Measurements from ENCODE around the gene NCOA7.

Gene NCOA7

DNA sequence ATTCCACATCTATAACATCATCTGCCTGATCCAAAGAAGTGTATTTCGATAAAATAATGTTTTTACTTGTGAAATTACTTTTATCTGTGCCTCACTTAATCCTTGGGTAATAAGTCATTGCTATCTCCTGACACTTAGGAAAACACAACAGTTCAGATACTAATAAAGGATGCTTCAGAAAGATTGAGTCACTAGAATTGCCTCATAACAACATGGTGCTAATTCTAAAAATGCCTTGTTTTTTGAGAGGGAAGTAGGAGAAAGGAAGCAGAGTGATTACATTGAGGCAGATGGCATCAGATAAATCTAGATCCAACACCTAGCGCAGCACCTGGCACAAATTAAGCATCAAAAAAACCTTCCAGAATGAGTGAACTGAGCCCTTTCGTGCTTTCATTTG, 69.0 kb downstream of the NCOA7 start:
- Histone ChIP-seq H4K20me1 (ENCODE audit: insufficient read depth, low read length) (no peaks in the 10 kb centered on the region), H2AFZ (ENCODE audit: low read length) (no peak overlapping the region), H3K27me3 (replicated peaks; ENCODE audit: insufficient read depth, low read length) (no peaks in the 10 kb centered on the region), H3K27ac (ENCODE audit: low read length) (no peak overlapping the region), H3K9ac (ENCODE audit: low read length) (no peak overlapping the region), H3F3A (ENCODE audit: insufficient read depth, low read length) (no peaks in the 10 kb centered on the region), H3K4me2 (ENCODE audit: low read depth, low read length) (no peak overlapping the region), H3K9me2 (replicated peaks; ENCODE audit: insufficient read depth, low read length) (no peaks in the 10 kb centered on the region), H3K4me1 (ENCODE audit: low read length) (no peaks in the 10 kb centered on the region), H3K9me3 (replicated peaks; ENCODE audit: insufficient read depth, low read length) (no peaks in the 10 kb centered on the region), H3K36me3 (replicated peaks; ENCODE audit: insufficient read depth, low read length) (no peaks in the 10 kb centered on the region), H3K79me2 (ENCODE audit: low read length) (no peaks in the 10 kb centered on the region), H3K4me3 (ENCODE audit: low read length) (no peak overlapping the region)
- DNase-seq, result no peak
- TF ChIP-seq EZH2 (optimal IDR thresholded peaks at IDR 0.05; ENCODE audit: low read depth, low read length) (no peak), EZH2phosphoT487 (IDR thresholded peaks at IDR 0.05; ENCODE audit: low read length) (no peak)
- TF ChIP-seq, protein P1, sequence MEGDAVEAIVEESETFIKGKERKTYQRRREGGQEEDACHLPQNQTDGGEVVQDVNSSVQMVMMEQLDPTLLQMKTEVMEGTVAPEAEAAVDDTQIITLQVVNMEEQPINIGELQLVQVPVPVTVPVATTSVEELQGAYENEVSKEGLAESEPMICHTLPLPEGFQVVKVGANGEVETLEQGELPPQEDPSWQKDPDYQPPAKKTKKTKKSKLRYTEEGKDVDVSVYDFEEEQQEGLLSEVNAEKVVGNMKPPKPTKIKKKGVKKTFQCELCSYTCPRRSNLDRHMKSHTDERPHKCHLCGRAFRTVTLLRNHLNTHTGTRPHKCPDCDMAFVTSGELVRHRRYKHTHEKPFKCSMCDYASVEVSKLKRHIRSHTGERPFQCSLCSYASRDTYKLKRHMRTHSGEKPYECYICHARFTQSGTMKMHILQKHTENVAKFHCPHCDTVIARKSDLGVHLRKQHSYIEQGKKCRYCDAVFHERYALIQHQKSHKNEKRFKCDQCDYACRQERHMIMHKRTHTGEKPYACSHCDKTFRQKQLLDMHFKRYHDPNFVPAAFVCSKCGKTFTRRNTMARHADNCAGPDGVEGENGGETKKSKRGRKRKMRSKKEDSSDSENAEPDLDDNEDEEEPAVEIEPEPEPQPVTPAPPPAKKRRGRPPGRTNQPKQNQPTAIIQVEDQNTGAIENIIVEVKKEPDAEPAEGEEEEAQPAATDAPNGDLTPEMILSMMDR (IDR thresholded peaks at IDR 0.05; ENCODE audit: low read length), result no peak

DNA sequence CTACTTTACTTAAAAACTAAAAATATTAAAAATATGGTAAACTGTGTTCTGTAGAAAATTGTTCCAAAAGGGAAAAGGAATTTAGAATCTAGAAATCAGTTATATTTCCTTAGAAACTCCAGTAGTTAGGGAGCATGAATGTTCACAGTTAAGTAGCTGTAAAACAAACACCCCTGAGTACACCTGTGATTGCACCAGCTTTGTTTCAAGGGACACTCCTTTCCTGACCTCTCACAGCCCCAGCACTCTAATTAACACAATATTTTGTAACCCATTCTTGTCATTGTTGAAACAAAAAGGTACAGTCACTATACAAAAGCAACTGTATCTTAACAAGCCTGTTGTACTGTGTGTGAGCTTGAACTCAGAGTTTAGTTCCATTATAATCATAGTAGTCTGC, 72.3 kb downstream of the NCOA7 start:
- TF ChIP-seq, protein P1 (IDR thresholded peaks at IDR 0.05; ENCODE audit: low read length), result no peak
- TF ChIP-seq EZH2phosphoT487 (IDR thresholded peaks at IDR 0.05; ENCODE audit: low read length) (no peak), EZH2 (optimal IDR thresholded peaks at IDR 0.05; ENCODE audit: low read depth, low read length) (no peak)
- Histone ChIP-seq H3K9ac (ENCODE audit: low read length) (no peak overlapping the region), H3K27me3 (replicated peaks; ENCODE audit: insufficient read depth, low read length) (no peaks in the 10 kb centered on the region), H4K20me1 (ENCODE audit: insufficient read depth, low read length) (no peaks in the 10 kb centered on the region), H3F3A (ENCODE audit: insufficient read depth, low read length) (no peaks in the 10 kb centered on the region), H3K9me3 (replicated peaks; ENCODE audit: insufficient read depth, low read length) (no peaks in the 10 kb centered on the region), H3K4me3 (ENCODE audit: low read length) (no peak overlapping the region), H3K9me2 (replicated peaks; ENCODE audit: insufficient read depth, low read length) (no peaks in the 10 kb centered on the region), H3K4me2 (ENCODE audit: low read depth, low read length) (no peak overlapping the region), H3K36me3 (replicated peaks; ENCODE audit: insufficient read depth, low read length) (no peaks in the 10 kb centered on the region), H3K79me2 (ENCODE audit: low read length) (no peaks in the 10 kb centered on the region), H2AFZ (ENCODE audit: low read length) (no peak overlapping the region), H3K27ac (ENCODE audit: low read length) (no peak overlapping the region), H3K4me1 (ENCODE audit: low read length) (no peaks in the 10 kb centered on the region)
- no peak for DNase-seq

DNA sequence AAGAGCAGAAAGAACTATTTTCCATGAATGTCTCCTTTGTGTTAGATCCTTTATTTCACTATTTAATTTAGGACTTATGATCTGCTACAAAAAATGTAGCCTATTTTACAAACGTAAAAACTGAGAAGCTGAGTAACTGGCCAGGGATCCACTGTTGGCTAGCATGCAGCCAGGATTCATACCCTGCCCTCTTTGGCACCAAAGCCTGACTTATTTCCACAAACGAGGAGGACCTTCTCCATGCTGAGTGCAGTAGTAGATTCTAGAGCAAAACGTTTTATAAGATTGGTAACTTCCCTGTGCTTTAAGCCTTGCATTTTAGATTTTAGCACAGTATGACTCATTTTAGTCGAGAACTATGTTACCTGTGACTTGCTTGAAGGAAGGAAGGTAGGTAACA, 74.3 kb downstream of the NCOA7 start:
- no peaks in the 10 kb centered on the region for H3K79me2 ChIP-seq (ENCODE audit: low read length)
- TF ChIP-seq EZH2 (optimal IDR thresholded peaks at IDR 0.05; ENCODE audit: low read depth, low read length), result no peak
- TF ChIP-seq, protein P1 (IDR thresholded peaks at IDR 0.05; ENCODE audit: low read length), result no peak
- H3K4me1 ChIP-seq (ENCODE audit: low read length), result no peaks in the 10 kb centered on the region
- no peaks in the 10 kb centered on the region for H3K27me3 ChIP-seq (replicated peaks; ENCODE audit: insufficient read depth, low read length)
- no peak for DNase-seq
- H3K27ac ChIP-seq (ENCODE audit: low read length), result no peak overlapping the region
- H2AFZ ChIP-seq (ENCODE audit: low read length), result no peak overlapping the region
- H3F3A ChIP-seq (ENCODE audit: insufficient read depth, low read length), result no peaks in the 10 kb centered on the region
- no peaks in the 10 kb centered on the region for H3K9me3 ChIP-seq (replicated peaks; ENCODE audit: insufficient read depth, low read length)
- H3K9me2 ChIP-seq (replicated peaks; ENCODE audit: insufficient read depth, low read length), result no peaks in the 10 kb centered on the region
- no peak overlapping the region for H3K4me2 ChIP-seq (ENCODE audit: low read depth, low read length)
- no peaks in the 10 kb centered on the region for H4K20me1 ChIP-seq (ENCODE audit: insufficient read depth, low read length)
- no peak overlapping the region for H3K4me3 ChIP-seq (ENCODE audit: low read length)
- no peak overlapping the region for H3K9ac ChIP-seq (ENCODE audit: low read length)
- no peaks in the 10 kb centered on the region for H3K36me3 ChIP-seq (replicated peaks; ENCODE audit: insufficient read depth, low read length)

Data from MM.1S (cell line).